Adrenal gland (tissue), 12 donors: ENCODE results near the gene NHLH1. TPM values are rescaled to one million over a fixed set of nuclear protein-coding genes. Genes with fewer than 3 reads are reported as not detected.
A peak's percentile ranks its signal among the peaks of the same experiment; 100 is the strongest.

Experiments used
- DNase-seq, 7 donors: peaks; one replicate each; pipeline ENCODE4 v3.0.0-alpha.2; 2019 to 2020
- H3K27ac ChIP-seq, 5 donors: fragments of 200-600 bp; sonication (generic) in 4 of 5; 1 replicate in 3 of 5; 2 replicates in 2 of 5; pipeline versions ENCODE4 v1.5.1 to v1.8.0; 2016 to 2020; ENCODE audit warnings: mild to moderate bottlenecking in 1 of 5
- H3K27me3 ChIP-seq: fragments of 200-600 bp; 2 replicates; pipeline ENCODE4 v1.8.0; 2021
- H3K36me3 ChIP-seq, 2 donors: fragments of 200-600 bp; replicated peaks in 1 of 2; 1 replicate in 1 of 2; 2 replicates in 1 of 2; pipeline versions ENCODE4 v1.5.1 to v1.8.0; 2018 to 2022
- H3K4me1 ChIP-seq, 2 donors: fragments of 200-600 bp; replicated peaks in 1 of 2; 1 replicate in 1 of 2; 2 replicates in 1 of 2; pipeline versions ENCODE4 v1.5.1 to v1.8.0; 2018 to 2021
- H3K4me3 ChIP-seq, 4 donors: fragments of 200-600 bp; sonication (generic) in 3 of 4; one replicate each; pipeline ENCODE4 v1.5.1; 2016 to 2018
- H3K9me3 ChIP-seq, 3 donors: fragments of 200-600 bp; sonication (generic) in 1 of 3; replicated peaks in 1 of 3; 1 replicate in 2 of 3; 2 replicates in 1 of 3; pipeline versions ENCODE4 v1.5.1 to v1.8.0; 2016 to 2021
- CTCF ChIP-seq, 6 experiments: fragments of 450-650 bp in 4 of 6; fragments of 200-600 bp in 2 of 6; sonication (generic) in 1 of 6; IDR thresholded peaks; 1 replicate in 5 of 6; 2 replicates in 1 of 6; pipeline versions ENCODE4 v1.5.1 to v1.8.0; 2016 to 2021; ENCODE audit warnings: antibody characterized with exemption in 6 of 6, mild to moderate bottlenecking in 2 of 6, moderate library complexity in 1 of 6
- POLR2A ChIP-seq, 2 donors: fragments of 450-650 bp; IDR thresholded peaks; one replicate each; pipeline ENCODE4 v1.6.1; 2017; ENCODE audit warnings: antibody characterized with exemption in 2 of 2, mild to moderate bottlenecking in 2 of 2, moderate library complexity in 1 of 2
- WGBS, 4 donors: extraction: QIAGEN DNeasy Blood & Tissue Kit in 2 of 4; methylation state at CpG; one replicate each; pipeline versions ENCODE4 v1.1.5 to v1.1.7; 2013 to 2017; 5-methylcytosine and 5-hydroxymethylcytosine counted together
- intact Hi-C, 2 donors: fragments of 100-400 bp; cut with DNase I; formaldehyde crosslinking; loops; one replicate each; pipeline versions ENCODE4 v1.14.1 to v1.15.0; 2022 to 2023
- polyA plus RNA-seq, 3 donors: library from polyadenylated mRNA; stranded (reverse); fragments of 200-250 nt in 2 of 3; fragments of 350-450 nt in 1 of 3; fragmentation: Illumina TruSeq in 1 of 3; extraction: RNeasy Lipid Tissue Mini Kit (QIAGEN cat#74804) in 1 of 3; gene quantifications; one replicate each; pipeline ENCODE4 v1.2.3, GENCODE V29; 2013 to 2014
- total RNA-seq, 9 donors: library from RNA; depleted of rRNA in 4 of 9; stranded (reverse); fragments of >200 nt in 4 of 9; fragments of 120-200 nt in 1 of 9; fragmentation: NEBNext Ultra II Directional in 1 of 9; extraction: Animal tissue kit (Norgen Biotek cat#: 25700) in 1 of 9; gene quantifications; one replicate each; pipeline versions ENCODE4 v1.1.0 to v1.2.4, GENCODE V29; 2013 to 2023
- donor health status: healthy with polysubstance abuse.
- donor health status: Bipolar disorder and iron deficiency.
- donor health status: DM: yes; HTN: yes; CAD: no.
- donor health status: DM: no; HTN: no; CAD: no.
- donor health status: DM: no; HTN: no; CAD: no.
- donor health status: DM: yes; HTN: yes; CAD: no.

NHLH1 gene
- total and polyA plus RNA-seq, 12 donors: 0.16 to 0.46 (median 0.24) TPM; not detected in 7

- Histone ChIP-seq H3K9me3 (no peaks in the 10 kb centered on the region), H3K4me1 (no peaks in the 10 kb centered on the region), H3K27me3 (no peaks in the 10 kb centered on the region), H3K36me3 (peaks cover 0 to 99% of the 10 kb centered on the region in 2 donors), H3K27ac (no peak overlapping the region), H3K4me3 (no peak overlapping the region)
- 73 to 86% (median 80%) methylated on average over 8 of the region's 8 CpGs for WGBS, 4 donors
- intact Hi-C loops: no loop called here
- TF ChIP-seq POLR2A (IDR thresholded peaks at IDR 0.05) (no peak), CTCF (IDR thresholded peaks at IDR 0.05) (no peak)
- no peak for DNase-seq
Observed at GRCh38 chr1:160328184-160328583, 38.7 kb upstream of the NHLH1 start.

- peaks cover 0 to 100% of the 10 kb centered on the region in 2 donors for H3K36me3 ChIP-seq
- no peak for DNase-seq
- intact Hi-C loops: loop anchor here in 1 of 2 donors (5.0 kb wide), 1 partner anchor 33 kb away; no protein-coding TSS in a partner anchor
- no peaks in the 10 kb centered on the region for H3K4me1 ChIP-seq
- no peak overlapping the region for H3K27ac ChIP-seq
- H3K4me3 ChIP-seq: no peak overlapping the region
- no peaks in the 10 kb centered on the region for H3K27me3 ChIP-seq
- no peaks in the 10 kb centered on the region for H3K9me3 ChIP-seq
- TF ChIP-seq CTCF (IDR thresholded peaks at IDR 0.05) (no peak), POLR2A (IDR thresholded peaks at IDR 0.05) (no peak)
Observed at GRCh38 chr1:160330119-160330518, 36.8 kb upstream of the NHLH1 start.

- no peak for DNase-seq
- no peak for TF ChIP-seq CTCF (IDR thresholded peaks at IDR 0.05)
- TF ChIP-seq POLR2A (IDR thresholded peaks at IDR 0.05): no peak
- no peaks in the 10 kb centered on the region for H3K27me3 ChIP-seq
- H3K36me3 ChIP-seq: peaks cover 0 to 99% of the 10 kb centered on the region in 2 donors
- H3K4me3 ChIP-seq: no peak overlapping the region
- H3K4me1 ChIP-seq: no peaks in the 10 kb centered on the region
- intact Hi-C loops: loop anchor here in 1 of 2 donors (5.0 kb wide), 1 partner anchor 35 kb away; no protein-coding TSS in a partner anchor
- no peak overlapping the region for H3K27ac ChIP-seq
- no peaks in the 10 kb centered on the region for H3K9me3 ChIP-seq
Observed at GRCh38 chr1:160332516-160332915, 34.4 kb upstream of the NHLH1 start.

GRCh38 chr1:160338580-160338979 lies 28.3 kb upstream of the NHLH1 start:
- Histone ChIP-seq H3K27ac (peak overlapping the region in 1 of 5 donors; percentile 27), H3K27me3 (no peaks in the 10 kb centered on the region), H3K36me3 (peaks cover 0 to 64% of the 10 kb centered on the region in 2 donors), H3K4me1 (peaks cover 9 to 29% of the 10 kb centered on the region in 2 donors), H3K9me3 (no peaks in the 10 kb centered on the region), H3K4me3 (no peak overlapping the region)
- no peak for DNase-seq
- intact Hi-C loops: no loop called here
- 71 to 80% (median 73%) methylated on average over 4 of the region's 4 CpGs for WGBS, 4 donors
- TF ChIP-seq POLR2A (IDR thresholded peaks at IDR 0.05) (no peak), CTCF (IDR thresholded peaks at IDR 0.05) (no peak)
